Common myeloid progenitor, CD34-positive (primary cell): ENCODE data around the gene CYB561.

Experiments used
- CTCF ChIA-PET: fragments of 350-600 bp; sonication (Branson Sonifier 250); formaldehyde crosslinking; loops from one replicate; lab custom pipeline; 2021; ENCODE audit warnings: antibody characterized with exemption; lab: Charles Lee
- POLR2A ChIA-PET: fragments of 350-600 bp; sonication (Branson Sonifier 250); formaldehyde crosslinking; loops from one replicate; lab custom pipeline; 2021; ENCODE audit warnings: antibody characterized with exemption; lab: Charles Lee
- DNase-seq, 3 donors: peaks; one replicate each; pipeline versions ENCODE4 v3.0.0 to v3.0.0-alpha.2; 2013
- H3K27ac ChIP-seq, 2 experiments: 1 replicate in 1 of 2; 2 replicates in 1 of 2; pipeline ENCODE4 v1.7.0; 2013; ENCODE audit warnings: inconsistent platforms in 2 of 2, low read length in 2 of 2, mild to moderate bottlenecking in 2 of 2, low read depth in 1 of 2, moderate library complexity in 1 of 2; ENCODE audit not compliant: severe bottlenecking in 2 of 2, insufficient read depth in 1 of 2, poor library complexity in 1 of 2
- H3K27me3 ChIP-seq, 5 experiments: replicated peaks in 2 of 5; 1 replicate in 3 of 5; 2 replicates in 2 of 5; pipeline versions ENCODE4 v1.6.1 to v1.7.0; 2013; ENCODE audit warnings: low read length in 4 of 5, mild to moderate bottlenecking in 2 of 5, moderate library complexity in 2 of 5, inconsistent platforms in 1 of 5; ENCODE audit not compliant: insufficient read depth in 5 of 5, control insufficient read depth in 4 of 5
- H3K36me3 ChIP-seq, 4 experiments: 1 replicate in 2 of 4; 2 replicates in 2 of 4; pipeline versions ENCODE4 v1.6.1 to v1.7.0; 2013; ENCODE audit warnings: low read length in 3 of 4, control low read depth in 1 of 4, mild to moderate bottlenecking in 1 of 4; ENCODE audit not compliant: control insufficient read depth in 4 of 4, insufficient read depth in 4 of 4
- H3K4me1 ChIP-seq, 4 experiments: 1 replicate in 3 of 4; 2 replicates in 1 of 4; pipeline versions ENCODE4 v1.6.1 to v1.7.1; 2013; ENCODE audit warnings: low read length in 3 of 4, mild to moderate bottlenecking in 3 of 4, control low read depth in 1 of 4, inconsistent platforms in 1 of 4, moderate library complexity in 1 of 4; ENCODE audit not compliant: control insufficient read depth in 4 of 4, insufficient read depth in 4 of 4; ENCODE audit errors: control extremely low read depth in 1 of 4
- H3K4me3 ChIP-seq, 7 experiments: 1 replicate in 4 of 7; 2 replicates in 3 of 7; pipeline versions ENCODE4 v1.5.1 to v1.7.0; 2013; ENCODE audit warnings: mild to moderate bottlenecking in 7 of 7, low read length in 6 of 7, moderate library complexity in 6 of 7, inconsistent platforms in 2 of 7, low read depth in 2 of 7, control low read depth in 1 of 7; ENCODE audit not compliant: insufficient read depth in 4 of 7, control insufficient read depth in 1 of 7; ENCODE audit errors: extremely low read depth in 1 of 7
- H3K9me3 ChIP-seq, 5 experiments: 1 replicate in 4 of 5; 2 replicates in 1 of 5; pipeline versions ENCODE4 v1.6.1 to v1.7.1; 2013; ENCODE audit warnings: low read length in 4 of 5, mild to moderate bottlenecking in 2 of 5, inconsistent platforms in 1 of 5, low read depth in 1 of 5, moderate library complexity in 1 of 5; ENCODE audit not compliant: control insufficient read depth in 4 of 5, insufficient read depth in 2 of 5; ENCODE audit errors: control extremely low read depth in 1 of 5
- WGBS: methylation state at CpG from one replicate; pipeline ENCODE4 v1.1.5; 2013; ENCODE audit not compliant: insufficient coverage; 5-methylcytosine and 5-hydroxymethylcytosine counted together

CYB561 gene

DNA sequence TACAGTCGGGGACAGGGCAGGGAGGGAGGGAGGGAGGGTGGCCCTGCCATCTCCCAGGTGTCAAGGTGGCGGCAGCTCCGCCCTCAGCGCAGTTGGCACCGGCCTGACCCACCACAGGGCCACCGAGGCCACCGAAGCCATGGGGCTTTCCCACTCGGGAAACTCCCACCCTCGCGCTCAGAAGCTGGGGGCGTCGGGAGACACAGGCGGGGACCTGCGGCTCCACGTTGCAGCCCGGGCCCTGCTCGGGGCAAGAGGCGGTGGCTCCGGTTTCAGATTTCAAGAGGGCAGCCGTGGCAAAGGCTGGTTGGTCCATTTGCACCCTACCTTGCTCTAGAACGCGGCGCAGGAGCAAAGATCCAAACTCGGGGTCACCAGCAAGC is 544 bp downstream of the CYB561 start:
- ChIA-PET POLR2A (interaction anchor here (0.8 to 4.2 kb wide), 5 partner anchors 12 to 1984 kb away, joined by 3 to 54 read pairs (median 8); partner anchors contain the start of gene ACE), CTCF (interaction anchor here (0.6 to 27.9 kb wide), 7 partner anchors 18 to 275 kb away, joined by 3 to 562 read pairs (median 4); partner anchors contain the start of gene ACE)
- peak; percentile 56 to 92 (median 90) for DNase-seq
- WGBS, result under 1% methylated on average over 20 of the region's 24 CpGs
- Histone ChIP-seq H3K4me3 (peak overlapping the region; percentile 27 to 74 (median 63)), H3K36me3 (peaks cover 0 to 8% (median 0%) of the 10 kb centered on the region in 4 experiments), H3K4me1 (peaks cover 0 to 83% (median 60%) of the 10 kb centered on the region in 4 experiments), H3K9me3 (no peaks in the 10 kb centered on the region), H3K27me3 (no peaks in the 10 kb centered on the region), H3K27ac (peak overlapping the region in 1 of 2 experiments; percentile 43)

DNA sequence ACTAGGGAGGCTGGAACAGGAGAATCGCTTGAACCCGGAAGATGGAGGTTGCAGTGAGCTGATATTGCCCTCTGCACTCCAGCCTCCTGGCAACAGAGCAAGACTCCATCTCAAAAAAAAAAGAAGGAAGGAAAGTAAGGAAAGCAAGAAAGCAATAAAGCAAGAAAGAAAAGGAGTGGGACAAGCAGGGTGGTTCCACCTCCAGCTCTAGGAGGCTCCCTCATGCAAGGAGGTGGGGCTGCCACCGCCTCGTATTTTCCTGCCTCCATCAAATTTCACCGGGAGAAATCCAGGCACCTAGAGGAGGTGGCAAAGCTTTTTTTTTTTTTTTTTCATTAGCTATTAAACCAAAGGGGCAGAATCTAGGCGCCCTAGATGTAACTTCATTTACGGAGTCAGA is 1.0 kb downstream of the CYB561 start:
- no peak for DNase-seq
- Histone ChIP-seq H3K4me1 (peaks cover 0 to 83% (median 60%) of the 10 kb centered on the region in 4 experiments), H3K4me3 (peak overlapping the region in 4 of 7 experiments; percentile 63 to 74 (median 66)), H3K27me3 (no peaks in the 10 kb centered on the region), H3K9me3 (no peaks in the 10 kb centered on the region), H3K27ac (no peak overlapping the region), H3K36me3 (peaks cover 0 to 8% (median 0%) of the 10 kb centered on the region in 4 experiments)
- ChIA-PET POLR2A (interaction anchor here (0.8 to 4.2 kb wide), 5 partner anchors 11 to 1983 kb away, joined by 3 to 54 read pairs (median 8); partner anchors contain the start of gene ACE), CTCF (interaction anchor here (0.6 to 27.9 kb wide), 8 partner anchors 18 to 275 kb away, joined by 3 to 562 read pairs (median 3); partner anchors contain the start of gene ACE)
- WGBS, result 48% methylated on average over 4 of the region's 7 CpGs

DNA sequence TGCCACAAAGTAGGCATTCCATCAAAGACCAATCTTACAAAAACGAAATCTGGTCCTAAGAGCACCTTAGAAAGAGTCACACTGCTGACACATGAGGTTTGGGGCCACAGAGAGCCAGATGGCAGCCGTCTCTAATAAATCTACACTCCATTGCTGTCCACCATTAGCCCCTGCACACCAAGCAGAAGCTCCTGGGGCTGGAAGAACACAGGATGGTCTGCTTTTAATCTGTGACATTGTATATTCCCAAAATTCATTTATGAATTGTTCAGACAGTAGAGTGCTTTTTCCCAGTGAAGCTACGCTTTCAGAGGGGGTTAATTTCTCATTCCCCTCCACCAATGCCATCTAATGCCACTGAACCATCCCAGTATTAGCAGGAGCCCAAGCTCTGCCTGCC is 1.6 kb downstream of the CYB561 start:
- peaks cover 0 to 8% (median 0%) of the 10 kb centered on the region in 4 experiments for H3K36me3 ChIP-seq
- no peaks in the 10 kb centered on the region for H3K27me3 ChIP-seq
- H3K9me3 ChIP-seq, result no peaks in the 10 kb centered on the region
- no peak overlapping the region for H3K27ac ChIP-seq
- H3K4me3 ChIP-seq, result no peak overlapping the region
- H3K4me1 ChIP-seq, result peaks cover 6 to 83% (median 62%) of the 10 kb centered on the region in 4 experiments
- ChIA-PET CTCF (interaction anchor here (0.7 to 27.9 kb wide), 6 partner anchors 17 to 167 kb away, joined by 3 to 562 read pairs (median 5); partner anchors contain the start of gene ACE), POLR2A (interaction anchor here (1.4 to 4.2 kb wide), 3 partner anchors 11 to 33 kb away, joined by 5 to 54 read pairs (median 8); partner anchors contain the start of gene ACE)
- no peak for DNase-seq
- 80% methylated on average over 1 of the region's 3 CpGs for WGBS

DNA sequence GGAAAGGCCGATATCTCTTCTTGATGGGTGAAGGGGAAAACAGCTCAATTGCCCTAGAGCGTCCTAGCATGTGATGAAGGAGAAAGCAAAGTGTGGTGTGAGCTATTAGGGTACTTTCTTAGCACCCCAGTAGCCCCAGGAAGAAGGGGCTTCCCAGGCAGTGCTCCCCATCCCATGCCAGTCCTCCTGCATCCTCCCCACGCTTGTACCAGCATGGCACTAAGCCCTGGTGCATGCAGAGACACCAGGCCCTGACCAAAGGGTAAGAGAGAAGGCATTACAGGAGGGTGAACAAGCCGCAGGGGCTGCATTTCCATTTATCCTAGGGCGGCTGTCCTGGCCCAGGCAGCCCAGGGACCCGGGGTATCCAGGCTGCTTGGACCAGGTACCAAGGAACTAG is 3.1 kb downstream of the CYB561 start:
- Histone ChIP-seq H3K27me3 (no peaks in the 10 kb centered on the region), H3K4me3 (no peak overlapping the region), H3K9me3 (no peaks in the 10 kb centered on the region), H3K4me1 (peaks cover 6 to 84% (median 68%) of the 10 kb centered on the region in 4 experiments), H3K27ac (no peak overlapping the region), H3K36me3 (peaks cover 0 to 8% (median 0%) of the 10 kb centered on the region in 4 experiments)
- DNase-seq, result no peak
- 89% methylated on average over 5 of the region's 6 CpGs for WGBS
- ChIA-PET CTCF (interaction anchor here (0.6 to 27.9 kb wide), 6 partner anchors 10 to 169 kb away, joined by 3 to 562 read pairs (median 6); partner anchors contain the start of gene ACE), POLR2A (interaction anchor here (0.7 to 1.8 kb wide), 3 partner anchors 9 to 36 kb away, joined by 3 to 8 read pairs (median 7); partner anchors contain the start of gene ACE)

DNA sequence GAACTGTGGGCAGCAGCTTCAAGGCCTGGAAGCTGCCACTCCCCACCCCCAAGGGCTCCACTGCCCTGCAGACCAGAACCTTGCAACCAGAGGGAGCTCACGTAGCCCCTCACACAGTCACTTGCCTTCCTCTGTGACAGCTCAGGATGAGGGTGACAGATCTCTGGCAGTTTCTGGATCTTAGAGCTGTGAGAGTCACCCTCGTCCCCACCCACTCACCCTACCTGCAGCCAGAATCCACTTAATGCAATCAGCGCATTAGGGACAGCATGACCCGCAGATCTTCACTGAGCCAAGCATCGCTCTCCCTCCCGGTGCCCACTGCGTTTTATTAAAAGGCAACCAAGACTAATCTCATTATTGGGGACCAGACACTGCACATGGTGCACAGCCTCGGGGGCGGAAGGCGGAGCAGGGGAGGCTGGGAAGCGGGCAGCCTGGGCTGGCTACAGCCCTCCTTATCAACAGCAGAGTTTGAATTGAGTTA is 3.5 kb downstream of the CYB561 start:
- CTCF ChIA-PET, result interaction anchor here (0.6 to 27.9 kb wide), 7 partner anchors 10 to 234 kb away, joined by 3 to 562 read pairs (median 6); partner anchors contain the start of gene ACE
- no peak overlapping the region for H3K4me3 ChIP-seq
- no peaks in the 10 kb centered on the region for H3K27me3 ChIP-seq
- DNase-seq, result peak in 2 of 3 donors; percentile 65 to 68
- H3K27ac ChIP-seq, result no peak overlapping the region
- POLR2A ChIA-PET, result interaction anchor here (0.7 to 1.8 kb wide), 4 partner anchors 9 to 331 kb away, joined by 3 to 8 read pairs (median 5); partner anchors contain the start of genes ACE, CCDC47 and DDX42
- H3K4me1 ChIP-seq, result peaks cover 6 to 84% (median 67%) of the 10 kb centered on the region in 4 experiments
- 91% methylated on average over 8 of the region's 11 CpGs for WGBS
- H3K36me3 ChIP-seq, result peaks cover 0 to 8% (median 0%) of the 10 kb centered on the region in 4 experiments
- no peaks in the 10 kb centered on the region for H3K9me3 ChIP-seq

DNA sequence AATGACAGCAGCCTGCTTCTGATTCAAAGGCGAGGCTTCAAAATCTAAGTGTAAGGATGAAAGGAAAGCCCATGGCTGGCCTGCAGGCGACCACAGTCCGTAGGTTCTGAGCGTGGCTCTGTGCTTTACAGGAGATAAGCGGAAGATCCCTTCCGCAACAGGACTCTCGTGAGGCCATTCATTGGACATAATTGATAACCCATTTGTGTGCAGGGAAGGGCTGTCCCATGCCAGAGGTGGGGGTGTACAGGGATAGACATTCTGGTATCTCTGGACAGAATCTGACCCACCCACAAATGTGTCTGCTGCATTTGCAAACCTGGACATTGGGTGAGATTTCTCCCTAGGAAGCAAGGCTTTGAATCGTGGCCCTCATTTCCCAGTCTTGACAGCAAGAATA is 4.0 kb downstream of the CYB561 start:
- 94% methylated on average over 8 of the region's 8 CpGs for WGBS
- Histone ChIP-seq H3K4me3 (no peak overlapping the region), H3K27ac (no peak overlapping the region), H3K27me3 (no peaks in the 10 kb centered on the region), H3K9me3 (no peaks in the 10 kb centered on the region), H3K36me3 (peaks cover 0 to 8% (median 0%) of the 10 kb centered on the region in 4 experiments), H3K4me1 (peaks cover 6 to 82% (median 63%) of the 10 kb centered on the region in 4 experiments)
- no peak for DNase-seq
- ChIA-PET CTCF (interaction anchor here (0.7 to 27.9 kb wide), 5 partner anchors 15 to 235 kb away, joined by 3 to 562 read pairs (median 6); partner anchors contain the start of gene ACE), POLR2A (interaction anchor here (0.7 to 1.8 kb wide), 3 partner anchors 8 to 332 kb away, joined by 3 to 8 read pairs (median 7); partner anchors contain the start of genes ACE, CCDC47 and DDX42)
